Measurements from ENCODE around the gene ARHGEF5.

ARHGEF5 gene

GRCh38 chr7:144388950-144389349 is 33.7 kb downstream of the ARHGEF5 start:
- TF ChIP-seq, protein P1, sequence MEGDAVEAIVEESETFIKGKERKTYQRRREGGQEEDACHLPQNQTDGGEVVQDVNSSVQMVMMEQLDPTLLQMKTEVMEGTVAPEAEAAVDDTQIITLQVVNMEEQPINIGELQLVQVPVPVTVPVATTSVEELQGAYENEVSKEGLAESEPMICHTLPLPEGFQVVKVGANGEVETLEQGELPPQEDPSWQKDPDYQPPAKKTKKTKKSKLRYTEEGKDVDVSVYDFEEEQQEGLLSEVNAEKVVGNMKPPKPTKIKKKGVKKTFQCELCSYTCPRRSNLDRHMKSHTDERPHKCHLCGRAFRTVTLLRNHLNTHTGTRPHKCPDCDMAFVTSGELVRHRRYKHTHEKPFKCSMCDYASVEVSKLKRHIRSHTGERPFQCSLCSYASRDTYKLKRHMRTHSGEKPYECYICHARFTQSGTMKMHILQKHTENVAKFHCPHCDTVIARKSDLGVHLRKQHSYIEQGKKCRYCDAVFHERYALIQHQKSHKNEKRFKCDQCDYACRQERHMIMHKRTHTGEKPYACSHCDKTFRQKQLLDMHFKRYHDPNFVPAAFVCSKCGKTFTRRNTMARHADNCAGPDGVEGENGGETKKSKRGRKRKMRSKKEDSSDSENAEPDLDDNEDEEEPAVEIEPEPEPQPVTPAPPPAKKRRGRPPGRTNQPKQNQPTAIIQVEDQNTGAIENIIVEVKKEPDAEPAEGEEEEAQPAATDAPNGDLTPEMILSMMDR (IDR thresholded peaks at IDR 0.05; ENCODE audit: low read depth, low read length): no peak
- in situ Hi-C loops (cut with HindIII; ENCODE audit: low sequenced_read_pairs): no loop called here
- DNase-seq (ENCODE audit: low read depth, low spot score): no peak

DNA sequence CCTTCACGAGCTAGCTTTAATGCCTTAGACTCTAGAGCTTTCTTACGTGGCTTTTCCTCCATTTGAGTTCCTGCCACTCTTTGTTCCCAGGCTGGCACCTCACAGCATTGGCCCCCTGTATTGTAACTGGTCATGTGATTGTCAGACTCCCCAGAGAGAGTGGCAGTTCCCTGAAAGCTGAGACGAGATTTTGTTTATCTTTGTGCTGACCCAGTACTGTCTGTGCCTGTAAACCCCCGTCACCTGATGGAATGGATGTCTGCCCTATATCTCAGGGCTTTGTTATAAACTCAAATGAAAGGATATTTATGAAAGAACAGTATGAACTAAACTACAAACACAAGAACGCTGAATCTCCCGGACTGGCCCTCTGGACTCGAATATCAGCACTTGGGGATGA is 35.3 kb downstream of the ARHGEF5 start:
- no peak for DNase-seq (ENCODE audit: low read depth, low spot score)
- in situ Hi-C loops (cut with HindIII; ENCODE audit: low sequenced_read_pairs): no loop called here
- H3K4me3 ChIP-seq (ENCODE audit: low read depth, low read length): no peak overlapping the region
- TF ChIP-seq, protein P1 (IDR thresholded peaks at IDR 0.05; ENCODE audit: low read depth, low read length): no peak

More at GRCh38 chr7:144388950-144389349, 33.7 kb downstream of the ARHGEF5 start:
- no peak overlapping the region for H3K4me3 ChIP-seq (ENCODE audit: low read depth, low read length)

DNA sequence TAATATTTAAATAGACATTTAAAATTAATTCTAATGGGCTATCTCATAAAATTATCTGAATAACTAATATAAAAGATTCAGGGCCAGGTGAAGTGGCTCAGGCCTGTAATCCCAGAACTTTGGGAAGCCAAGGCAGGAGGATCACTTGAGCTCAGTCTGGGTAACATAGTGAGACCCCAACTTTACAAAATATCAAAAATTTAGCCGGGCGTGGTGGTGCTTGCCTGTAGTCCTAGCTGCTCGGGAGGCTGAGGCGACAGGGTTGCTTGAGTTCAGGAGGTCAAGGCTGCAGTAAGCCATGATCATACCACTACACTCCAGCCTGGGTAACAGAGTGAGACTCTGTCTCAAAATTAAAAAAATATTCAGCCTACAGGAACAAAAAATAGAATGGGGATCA is 35.8 kb downstream of the ARHGEF5 start:
- no peak overlapping the region for H3K4me3 ChIP-seq (ENCODE audit: low read depth, low read length)
- TF ChIP-seq, protein P1 (IDR thresholded peaks at IDR 0.05; ENCODE audit: low read depth, low read length): no peak
- DNase-seq (ENCODE audit: low read depth, low spot score): no peak
- in situ Hi-C loops (cut with HindIII; ENCODE audit: low sequenced_read_pairs): no loop called here

GRCh38 chr7:144391823-144392255 is 36.6 kb downstream of the ARHGEF5 start:
- TF ChIP-seq, protein P1 (IDR thresholded peaks at IDR 0.05; ENCODE audit: low read depth, low read length): peak; percentile 55
- in situ Hi-C loops (cut with HindIII; ENCODE audit: low sequenced_read_pairs): no loop called here
- peak; percentile 63 for DNase-seq (ENCODE audit: low read depth, low spot score)
- H3K4me3 ChIP-seq (ENCODE audit: low read depth, low read length): no peak overlapping the region

- DNase-seq (ENCODE audit: low read depth, low spot score): no peak
- in situ Hi-C loops (cut with HindIII; ENCODE audit: low sequenced_read_pairs): no loop called here
- TF ChIP-seq, protein P1 (IDR thresholded peaks at IDR 0.05; ENCODE audit: low read depth, low read length): no peak
- no peak overlapping the region for H3K4me3 ChIP-seq (ENCODE audit: low read depth, low read length)
Observed at GRCh38 chr7:144397086-144397485, 41.9 kb downstream of the ARHGEF5 start.

- no peak for DNase-seq (ENCODE audit: low read depth, low spot score)
- TF ChIP-seq, protein P1 (IDR thresholded peaks at IDR 0.05; ENCODE audit: low read depth, low read length): no peak
- in situ Hi-C loops (cut with HindIII; ENCODE audit: low sequenced_read_pairs): no loop called here
- H3K4me3 ChIP-seq (ENCODE audit: low read depth, low read length): no peak overlapping the region
Observed at GRCh38 chr7:144398291-144398690, 43.1 kb downstream of the ARHGEF5 start.

- no peak overlapping the region for H3K4me3 ChIP-seq (ENCODE audit: low read depth, low read length)
- TF ChIP-seq, protein P1 (IDR thresholded peaks at IDR 0.05; ENCODE audit: low read depth, low read length): no peak
- in situ Hi-C loops (cut with HindIII; ENCODE audit: low sequenced_read_pairs): no loop called here
- no peak for DNase-seq (ENCODE audit: low read depth, low spot score)
Observed at GRCh38 chr7:144398911-144399310, 43.7 kb downstream of the ARHGEF5 start.
